Naive B cell (primary cell): Measurements from ENCODE around the gene RB1. TPM values are rescaled to one million over a fixed set of nuclear protein-coding genes. Genes with fewer than 3 reads are reported as not detected.
"Not testable (repeated sequence)": the region's sequence is repeated elsewhere in the genome, so short reads cannot be mapped to it uniquely, and the experiment has no call there.

Experiments used
- ATAC-seq, 2 donors: fragments of 150-1000 bp; cut with Tn5 transposase; 2 replicates each; pipeline ENCODE4 v1.10.0; 2021; ENCODE audit warnings: low read depth in 2 of 2, mild to moderate bottlenecking in 2 of 2, moderate library complexity in 2 of 2
- DNase-seq: peaks from one replicate; pipeline ENCODE4 v3.0.0; 2022
- H3K27ac Mint-ChIP-seq, 6 donors: one replicate each; pipeline ENCODE4 v1.8.0; 2020 to 2022; ENCODE audit warnings: mild to moderate bottlenecking in 6 of 6, mixed read lengths in 6 of 6, moderate library complexity in 5 of 6, inconsistent platforms in 2 of 6
- H3K27me3 Mint-ChIP-seq, 3 donors: one replicate each; pipeline ENCODE4 v1.8.0; 2021 to 2022; ENCODE audit warnings: mixed read lengths in 3 of 3, mild to moderate bottlenecking in 1 of 3
- H3K36me3 Mint-ChIP-seq, 2 donors: one replicate each; pipeline ENCODE4 v1.8.0; 2020 to 2022; ENCODE audit warnings: mixed read lengths in 2 of 2, inconsistent platforms in 1 of 2, mild to moderate bottlenecking in 1 of 2
- H3K4me1 Mint-ChIP-seq, 3 donors: one replicate each; pipeline ENCODE4 v1.8.0; 2020 to 2022; ENCODE audit warnings: mixed read lengths in 3 of 3, inconsistent platforms in 1 of 3, mild to moderate bottlenecking in 1 of 3, moderate library complexity in 1 of 3
- H3K4me3 Mint-ChIP-seq, 8 donors: one replicate each; pipeline ENCODE4 v1.8.0; 2020 to 2022; ENCODE audit warnings: mild to moderate bottlenecking in 8 of 8, mixed read lengths in 8 of 8, moderate library complexity in 8 of 8, inconsistent platforms in 2 of 8
- H3K9me3 Mint-ChIP-seq, 7 donors: one replicate each; pipeline ENCODE4 v1.8.0; 2020 to 2022; ENCODE audit warnings: mixed read lengths in 7 of 7, mild to moderate bottlenecking in 5 of 7, inconsistent platforms in 2 of 7, moderate library complexity in 1 of 7
- polyA plus RNA-seq, 6 donors: library from polyadenylated mRNA; unstranded; fragments of 300-500 nt; fragmentation: Illumina TruSeq; gene quantifications; one replicate each; pipeline ENCODE4 v1.2.3, GENCODE V29; 2021; ENCODE audit warnings: low read depth in 6 of 6

The RB1 gene
- polyA plus RNA-seq, 6 donors from 2014 or later = 68.0 to 99.7 (median 80.5) TPM

DNA sequence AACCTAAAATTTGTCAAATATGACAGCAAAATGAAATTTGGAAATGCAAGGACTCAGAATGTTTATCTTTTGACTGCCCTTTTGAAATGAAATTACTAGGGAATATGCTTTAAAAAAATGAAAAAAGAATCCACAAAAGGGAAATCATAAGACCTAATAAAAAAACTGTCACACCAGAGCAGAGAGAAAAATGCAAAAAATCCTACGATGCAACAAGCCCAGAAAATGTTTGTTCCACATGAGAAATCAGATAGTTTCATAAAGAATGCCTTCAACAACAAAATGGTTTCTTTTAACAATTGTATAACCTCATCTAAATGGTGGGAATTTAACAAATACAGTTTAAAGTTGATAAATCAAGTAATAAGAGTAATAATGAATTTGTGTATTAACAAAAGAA lies 101.4 kb downstream of the RB1 start:
- no peaks in the 10 kb centered on the region for H3K27me3 Mint-ChIP-seq
- ATAC-seq (no peak), DNase-seq (no peak)
- peaks cover 0 to 14% of the 10 kb centered on the region in 2 donors for H3K36me3 Mint-ChIP-seq
- H3K9me3 Mint-ChIP-seq = no peaks in the 10 kb centered on the region
- no peak overlapping the region for H3K27ac Mint-ChIP-seq
- peaks cover 3 to 16% (median 5%) of the 10 kb centered on the region in 3 donors for H3K4me1 Mint-ChIP-seq
- no peak overlapping the region for H3K4me3 Mint-ChIP-seq

DNA sequence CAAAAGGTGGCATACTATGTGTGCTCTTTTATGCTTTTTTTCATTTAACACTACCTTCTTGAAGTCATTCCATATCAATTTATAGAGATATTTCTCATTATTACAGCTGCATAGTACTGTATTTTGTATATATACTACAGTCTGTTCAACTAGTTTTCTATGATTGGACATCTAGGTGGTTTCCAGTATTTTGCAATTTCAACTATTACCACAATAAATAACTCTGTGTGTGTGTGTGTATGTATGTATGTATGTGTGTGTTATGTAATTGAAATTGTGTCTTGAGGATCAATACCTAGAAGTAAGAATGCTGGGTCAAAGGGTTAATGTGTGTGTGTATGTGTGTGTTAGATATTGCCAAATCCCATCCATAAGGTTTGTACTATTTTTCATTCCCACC lies 102.3 kb downstream of the RB1 start:
- H3K4me1 Mint-ChIP-seq = peaks cover 0 to 21% (median 7%) of the 10 kb centered on the region in 3 donors
- no peaks in the 10 kb centered on the region for H3K27me3 Mint-ChIP-seq
- H3K9me3 Mint-ChIP-seq = no peaks in the 10 kb centered on the region
- ATAC-seq = no peak
- H3K4me3 Mint-ChIP-seq = no peak overlapping the region
- no peak for DNase-seq
- H3K27ac Mint-ChIP-seq = peak overlapping the region in 1 of 6 donors; percentile 33
- H3K36me3 Mint-ChIP-seq = peaks cover 0 to 14% of the 10 kb centered on the region in 2 donors

DNA sequence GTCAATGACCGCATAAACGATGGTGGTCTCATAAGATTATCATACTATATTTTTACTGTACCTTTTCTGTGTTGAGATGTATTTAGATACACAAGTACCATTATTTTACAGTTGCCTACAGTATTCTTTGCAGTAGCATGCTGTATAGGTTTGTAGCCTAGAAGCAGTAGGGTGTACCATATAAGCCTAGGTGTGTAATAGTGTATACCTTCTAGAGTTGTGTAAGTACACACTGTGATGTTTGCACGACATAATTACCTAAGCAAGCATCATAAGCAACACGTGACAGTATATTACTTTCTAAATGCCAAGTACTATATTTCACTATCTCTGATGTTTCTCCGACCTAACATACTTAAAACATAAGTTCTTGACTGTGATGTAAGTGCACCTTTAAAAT lies 106.6 kb downstream of the RB1 start:
- H3K4me1 Mint-ChIP-seq = peaks cover 4 to 31% (median 8%) of the 10 kb centered on the region in 3 donors
- no peaks in the 10 kb centered on the region for H3K27me3 Mint-ChIP-seq
- H3K36me3 Mint-ChIP-seq = peaks cover 0 to 13% of the 10 kb centered on the region in 2 donors
- no peaks in the 10 kb centered on the region for H3K9me3 Mint-ChIP-seq
- no peak overlapping the region for H3K4me3 Mint-ChIP-seq
- DNase-seq = no peak
- H3K27ac Mint-ChIP-seq = peak overlapping the region in 1 of 6 donors; percentile 20
- ATAC-seq = no peak

DNA sequence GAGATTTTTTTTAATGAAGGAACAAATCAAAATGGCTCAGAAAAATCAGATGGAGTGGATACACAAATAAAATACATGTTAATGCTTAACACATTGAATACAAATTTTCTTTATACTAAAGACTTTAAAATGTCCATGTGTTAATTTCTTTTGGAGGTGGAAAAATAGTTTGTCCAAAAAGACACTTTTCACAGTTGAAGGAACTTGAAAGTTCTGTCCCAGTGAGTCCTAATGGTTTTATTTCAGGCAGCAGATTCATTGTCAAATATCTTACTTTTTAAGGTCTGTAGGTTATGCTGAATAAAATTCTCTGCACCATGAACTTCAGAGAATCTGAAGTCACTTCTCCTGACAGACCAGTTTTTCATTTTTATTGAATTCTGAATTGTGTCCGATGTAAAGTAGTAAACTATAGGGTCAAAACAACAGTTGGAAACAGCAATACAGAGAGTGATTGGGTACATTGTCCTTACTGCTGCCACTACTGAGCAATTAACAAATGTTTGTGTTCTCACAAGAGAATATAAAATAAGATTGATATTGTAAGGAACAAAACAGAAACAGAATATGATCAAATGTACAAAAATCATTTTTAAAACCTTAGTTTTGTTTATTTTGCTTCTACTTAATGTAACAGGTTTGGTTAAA lies 107.7 kb downstream of the RB1 start:
- Mint-ChIP-seq H3K27ac (no peak overlapping the region), H3K9me3 (no peaks in the 10 kb centered on the region), H3K36me3 (peaks cover 8 to 20% of the 10 kb centered on the region in 2 donors), H3K4me3 (peak overlapping the region in 4 of 8 donors; percentile 9 to 85 (median 64)), H3K4me1 (peaks cover 4 to 24% (median 8%) of the 10 kb centered on the region in 3 donors), H3K27me3 (no peaks in the 10 kb centered on the region)
- no peak for DNase-seq
- ATAC-seq = no peak

DNA sequence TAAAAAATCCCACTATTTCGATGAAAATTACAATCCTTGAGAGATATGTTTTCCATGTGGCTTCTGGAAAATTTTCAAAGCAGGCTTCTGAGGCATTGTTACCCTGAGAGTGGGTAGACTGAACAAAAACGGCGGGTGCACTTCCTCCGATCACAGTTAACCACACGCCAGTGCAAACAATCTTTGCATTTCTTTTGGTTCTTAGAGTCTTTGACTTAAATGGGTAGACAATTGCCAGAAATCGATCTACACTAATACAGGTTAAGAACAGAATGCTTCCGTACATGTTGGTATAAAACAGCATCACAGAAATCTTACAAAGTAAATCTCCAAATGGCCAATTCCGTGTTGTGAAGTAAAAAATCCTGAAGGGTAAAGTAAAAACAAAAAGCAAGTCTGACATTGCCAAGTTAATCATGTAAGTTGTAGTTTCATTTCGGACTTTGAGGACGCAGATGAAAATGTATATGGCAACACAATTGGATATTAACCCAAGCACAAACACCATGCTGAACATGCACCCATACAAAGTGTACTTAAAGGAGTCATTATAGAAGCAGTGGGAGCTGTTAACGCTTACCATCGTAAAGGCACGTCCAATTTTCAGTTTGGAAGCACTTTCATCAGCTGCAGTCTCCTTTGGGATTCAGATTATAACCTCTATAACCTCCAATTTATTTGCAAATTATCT lies 108.4 kb downstream of the RB1 start:
- ATAC-seq = no peak
- no peaks in the 10 kb centered on the region for H3K9me3 Mint-ChIP-seq
- H3K4me3 Mint-ChIP-seq = peak overlapping the region; percentile 3 to 88 (median 54)
- no peaks in the 10 kb centered on the region for H3K27me3 Mint-ChIP-seq
- H3K36me3 Mint-ChIP-seq = peaks cover 8 to 17% of the 10 kb centered on the region in 2 donors
- H3K27ac Mint-ChIP-seq = peak overlapping the region in 2 of 6 donors; percentile 5 to 83
- H3K4me1 Mint-ChIP-seq = peaks cover 4 to 20% (median 8%) of the 10 kb centered on the region in 3 donors
- no peak for DNase-seq

DNA sequence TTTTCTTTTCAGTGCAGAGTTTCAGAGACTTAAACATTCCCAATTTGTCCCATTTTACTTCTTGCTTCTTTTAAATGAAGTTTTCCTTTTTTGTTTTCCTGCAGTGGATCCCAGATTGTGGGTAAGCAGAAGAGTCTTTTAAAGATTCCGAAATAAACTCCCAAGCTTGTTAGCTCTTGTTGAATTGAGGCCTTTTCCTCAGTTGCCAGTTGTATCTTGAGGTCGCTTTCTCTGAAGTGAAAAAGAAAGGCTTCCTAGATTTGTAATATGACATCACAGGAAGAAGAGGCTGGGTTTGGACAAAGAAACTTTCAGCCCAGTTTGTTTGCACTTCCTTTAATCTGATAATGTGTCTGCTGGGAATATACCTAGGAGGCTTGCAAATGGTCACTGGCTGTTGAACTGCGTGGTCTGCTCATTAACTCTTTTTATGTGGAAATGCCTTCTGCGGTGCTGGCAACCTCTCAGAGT lies 109.4 kb downstream of the RB1 start, which contains the start of gene LPAR6:
TSS of gene LPAR6 (minus strand) at position 233 of the 471 bp plus-strand sequence. CDS start 690 bp downstream, outside the sequence.
- Mint-ChIP-seq H3K27me3 (no peaks in the 10 kb centered on the region), H3K4me3 (peak within 1 kb of the TSS; percentile 10 to 88 (median 54)), H3K27ac (peak within 1 kb of the TSS in 5 of 6 donors; percentile 5 to 83 (median 47)), H3K36me3 (peaks cover 18 to 26% of the 10 kb centered on the region in 2 donors), H3K9me3 (peaks cover 0 to 4% (median 0%) of the 10 kb centered on the region in 7 donors), H3K4me1 (peaks cover 8 to 20% (median 9%) of the 10 kb centered on the region in 3 donors)
- peak in 1 of 2 donors; percentile 11 for ATAC-seq
- peak; percentile 3 for DNase-seq

DNA sequence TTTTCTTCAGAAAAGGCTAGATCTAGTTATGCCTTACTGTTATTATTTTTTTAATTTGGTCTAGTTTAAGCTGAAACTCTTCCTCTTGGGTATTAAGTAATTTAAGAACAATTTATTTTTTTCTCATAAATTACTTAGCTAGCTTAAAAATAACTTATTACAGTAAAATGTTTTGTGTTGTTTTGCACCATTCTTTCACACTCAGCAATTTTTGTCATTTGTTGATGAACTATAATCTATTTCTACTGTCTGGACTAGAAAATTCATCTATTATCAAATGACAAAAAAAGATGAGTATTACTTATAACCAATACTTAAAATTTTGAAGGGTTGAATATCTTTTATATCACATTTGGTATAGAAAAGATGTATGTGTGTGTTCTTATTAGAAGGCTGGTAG lies 111.0 kb downstream of the RB1 start:
- ATAC-seq (no peak), DNase-seq (no peak)
- Mint-ChIP-seq H3K4me1 (peaks cover 8 to 19% (median 9%) of the 10 kb centered on the region in 3 donors), H3K27ac (no peak overlapping the region), H3K9me3 (peaks cover 0 to 10% (median 3%) of the 10 kb centered on the region in 7 donors), H3K36me3 (peaks cover 26% of the 10 kb centered on the region in 2 donors), H3K4me3 (no peak overlapping the region), H3K27me3 (no peaks in the 10 kb centered on the region)

DNA sequence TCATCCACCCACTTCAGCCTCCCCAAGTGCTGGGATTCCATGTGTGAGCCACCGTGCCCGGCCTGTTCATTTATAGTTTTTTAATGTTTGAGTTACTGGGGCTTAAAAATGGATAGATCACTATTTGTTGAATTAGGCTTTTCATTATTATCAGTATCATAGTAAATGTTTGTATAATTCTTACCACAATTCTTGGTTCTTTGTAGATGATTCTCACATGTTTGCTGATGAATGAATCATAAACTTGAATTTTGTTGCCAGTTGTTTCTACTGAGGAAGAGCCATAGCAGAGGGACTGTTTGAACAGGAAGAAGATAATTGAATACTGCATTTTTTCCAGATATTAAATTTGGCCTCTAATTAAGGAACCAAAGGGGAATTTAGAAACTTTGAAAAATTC lies 112.0 kb downstream of the RB1 start:
- no peak for ATAC-seq
- Mint-ChIP-seq H3K36me3 (peaks cover 26 to 27% of the 10 kb centered on the region in 2 donors), H3K4me1 (peaks cover 7 to 12% (median 9%) of the 10 kb centered on the region in 3 donors), H3K9me3 (peaks cover 0 to 13% (median 7%) of the 10 kb centered on the region in 7 donors), H3K27me3 (no peaks in the 10 kb centered on the region), H3K27ac (peak overlapping the region in 1 of 6 donors; percentile 6), H3K4me3 (no peak overlapping the region)
- DNase-seq = no peak

DNA sequence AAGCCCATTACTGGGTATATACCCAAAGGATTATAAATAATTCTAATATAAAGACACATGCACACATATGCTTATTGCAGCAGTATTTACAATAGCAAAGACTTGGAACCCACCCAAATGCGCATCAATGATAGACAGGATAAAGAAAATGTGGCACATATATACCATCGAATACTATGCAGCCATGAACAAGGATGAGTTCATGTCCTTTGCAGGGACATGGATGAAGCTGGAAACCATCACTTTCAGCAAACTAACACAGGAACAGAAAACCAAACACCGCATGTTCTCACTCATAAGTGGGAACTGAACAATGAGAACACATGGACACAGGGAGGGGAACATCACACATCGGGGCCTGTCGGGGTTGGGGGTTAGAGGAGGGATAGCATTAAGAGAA lies 118.5 kb downstream of the RB1 start:
- ATAC-seq, H3K4me3 Mint-ChIP-seq, DNase-seq, H3K27me3 Mint-ChIP-seq: not testable (repeated sequence)
- Mint-ChIP-seq H3K27ac (peak overlapping the region in 1 of 6 donors; percentile 81), H3K9me3 (peaks cover 5 to 18% (median 10%) of the 10 kb centered on the region in 7 donors), H3K36me3 (peaks cover 16 to 18% of the 10 kb centered on the region in 2 donors), H3K4me1 (peaks cover 0 to 10% (median 2%) of the 10 kb centered on the region in 3 donors)

DNA sequence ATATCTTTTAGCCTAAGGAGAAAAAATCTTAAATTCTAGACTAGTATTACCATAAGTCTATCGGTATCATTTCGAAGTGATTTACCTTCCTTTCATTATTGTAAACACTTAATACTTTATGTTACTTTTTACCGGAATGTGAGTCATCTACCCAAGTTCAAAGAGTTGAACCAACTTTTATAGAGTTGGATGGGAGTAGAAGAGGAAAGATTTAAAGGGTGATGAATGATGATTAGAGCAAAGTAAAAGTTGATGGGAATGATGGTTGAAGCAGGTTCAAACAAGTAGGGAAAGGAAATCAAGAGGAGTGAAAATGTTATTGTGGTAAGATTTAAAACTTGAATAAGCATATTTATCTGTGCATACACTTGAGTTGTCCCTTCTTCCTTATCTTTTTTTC lies 120.7 kb downstream of the RB1 start:
- no peak overlapping the region for H3K4me3 Mint-ChIP-seq
- ATAC-seq (no peak), DNase-seq (no peak)
- H3K9me3 Mint-ChIP-seq = peaks cover 2 to 14% (median 8%) of the 10 kb centered on the region in 7 donors
- peaks cover 4 to 8% (median 5%) of the 10 kb centered on the region in 3 donors for H3K4me1 Mint-ChIP-seq
- H3K27me3 Mint-ChIP-seq = no peaks in the 10 kb centered on the region
- peaks cover 4 to 6% of the 10 kb centered on the region in 2 donors for H3K36me3 Mint-ChIP-seq
- no peak overlapping the region for H3K27ac Mint-ChIP-seq

DNA sequence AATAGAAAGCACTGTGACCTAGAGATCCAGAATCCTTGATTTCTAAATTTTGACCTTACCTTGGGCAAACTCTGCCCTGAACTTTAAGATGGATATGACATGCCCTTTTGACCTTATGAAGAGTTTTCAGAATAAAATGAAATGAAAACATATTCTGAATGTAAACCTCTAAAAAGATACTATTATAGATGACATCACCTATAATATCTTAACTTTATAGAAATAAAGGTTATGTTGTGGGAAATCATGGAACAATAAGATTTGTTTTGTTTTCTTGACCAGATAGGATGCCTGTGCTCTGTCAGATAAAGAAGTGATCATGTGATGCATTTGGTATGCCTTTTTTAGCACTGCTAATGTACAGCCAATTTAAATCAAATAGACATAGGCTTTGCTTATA lies 122.5 kb downstream of the RB1 start:
- Mint-ChIP-seq H3K4me3 (no peak overlapping the region), H3K9me3 (peaks cover 0 to 6% (median 0%) of the 10 kb centered on the region in 7 donors), H3K36me3 (peaks cover 0 to 6% of the 10 kb centered on the region in 2 donors), H3K4me1 (peaks cover 10 to 19% (median 14%) of the 10 kb centered on the region in 3 donors), H3K27me3 (no peaks in the 10 kb centered on the region), H3K27ac (peak overlapping the region in 1 of 6 donors; percentile 33)
- no peak for DNase-seq
- ATAC-seq = no peak

DNA sequence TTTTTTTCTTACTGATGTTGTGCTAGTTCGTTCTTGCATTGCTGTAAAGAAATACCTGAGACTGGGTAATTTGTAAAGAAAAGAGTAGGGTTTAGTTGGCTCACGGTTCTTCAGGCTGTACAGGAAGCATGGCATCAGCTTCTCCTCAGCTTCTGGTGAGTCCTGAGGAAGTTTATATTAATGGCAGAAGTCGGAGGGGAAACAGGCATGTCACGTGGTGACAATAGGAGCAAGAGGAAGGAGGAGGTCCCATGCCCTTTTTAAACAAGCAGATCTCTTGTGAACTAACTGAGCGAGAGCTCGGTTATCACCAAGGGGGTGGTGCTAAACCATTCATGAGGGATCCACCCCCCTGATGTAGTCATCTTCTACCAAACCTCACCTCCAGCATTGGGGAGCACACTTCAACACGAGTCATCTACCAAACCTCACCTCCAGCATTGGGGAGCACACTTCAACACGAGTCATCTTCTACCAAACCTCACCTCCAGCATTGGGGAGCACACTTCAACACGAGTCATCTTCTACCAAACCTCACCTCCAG lies 123.3 kb downstream of the RB1 start:
- Mint-ChIP-seq H3K4me1 (peaks cover 10 to 25% (median 16%) of the 10 kb centered on the region in 3 donors), H3K27ac (peak overlapping the region in 2 of 6 donors; percentile 31 to 54)
- not testable (repeated sequence) for DNase-seq, H3K9me3 Mint-ChIP-seq, ATAC-seq, H3K4me3 Mint-ChIP-seq, H3K27me3 Mint-ChIP-seq, H3K36me3 Mint-ChIP-seq

DNA sequence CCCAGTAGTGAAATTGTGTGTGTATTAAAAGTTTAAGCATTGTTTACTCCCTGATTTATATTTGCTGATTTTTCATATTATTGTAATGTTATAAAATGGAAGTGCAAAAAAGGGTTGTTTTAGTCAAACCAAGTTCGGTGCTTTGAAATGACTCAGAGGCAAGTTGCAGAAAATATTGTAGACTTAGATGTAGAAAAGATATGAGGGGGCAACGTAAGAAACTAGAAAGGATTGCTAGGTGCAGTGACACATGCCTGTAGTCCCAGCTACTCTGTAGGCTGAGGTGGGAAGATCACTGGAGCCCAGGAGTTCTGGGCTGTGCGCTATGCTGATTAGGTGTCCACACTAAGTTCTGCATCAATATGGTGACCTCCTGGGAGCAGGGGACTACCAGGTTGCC lies 125.5 kb downstream of the RB1 start:
- DNase-seq = no peak
- Mint-ChIP-seq H3K36me3 (peaks cover 0 to 6% of the 10 kb centered on the region in 2 donors), H3K4me1 (peaks cover 10 to 30% (median 17%) of the 10 kb centered on the region in 3 donors), H3K9me3 (peaks cover 0 to 3% (median 0%) of the 10 kb centered on the region in 7 donors), H3K4me3 (peak overlapping the region in 1 of 8 donors; percentile 6), H3K27ac (peak overlapping the region in 2 of 6 donors; percentile 22 to 34), H3K27me3 (no peaks in the 10 kb centered on the region)
- no peak for ATAC-seq
